Measurements from ENCODE around the gene CASP10. TPM values are rescaled to one million over a fixed set of nuclear protein-coding genes. Genes with fewer than 3 reads are reported as not detected.

CASP10 gene
- total and polyA plus RNA-seq, 9 of the 15 experiments (the other 6 are each of a cell fraction or from before 2014, with no cell fraction given): 7.1 to 20.4 (median 10.8) TPM

- TF ChIP-seq CBFA2T3 (IDR thresholded peaks at IDR 0.05): peak; percentile 43; the same call in 1 of the 2 replicates
- TF ChIP-seq SAP30 (IDR thresholded peaks at IDR 0.05; ENCODE audit: borderline replicate concordance, insufficient read depth, low read depth, low read length, poor library complexity, severe bottlenecking): peak; percentile 48
- TF ChIP-seq ZNF184 (CRISPR knock-in tag; IDR thresholded peaks at IDR 0.05): no peak
- TF ChIP-seq LEF1 (IDR thresholded peaks at IDR 0.05): 0 out of 2 replicates have a peak, but pooled peaks have one; percentile 45
- peak; percentile 38 for TF ChIP-seq ZBTB8A (IDR thresholded peaks at IDR 0.05; ENCODE audit: partially characterized antibody)
- 0 out of 4 replicates have a peak, but pooled peaks of 1 of the 2 experiments have one; percentile 42 for TF ChIP-seq FOXA3 (CRISPR knock-in tag; conservative IDR thresholded peaks at IDR 0.05 in 1 of 2, IDR thresholded peaks at IDR 0.05 in 1 of 2)
- TF ChIP-seq ZNF592 (IDR thresholded peaks at IDR 0.05): no peak
- peak; percentile 94 for TF ChIP-seq ATF7 (IDR thresholded peaks at IDR 0.05)
- no peak for TF ChIP-seq NEUROD1 (IDR thresholded peaks at IDR 0.05; ENCODE audit: borderline replicate concordance, low read depth, low read length, partially characterized antibody)
- TF ChIP-seq ZNF445 (CRISPR knock-in tag; IDR thresholded peaks at IDR 0.05; ENCODE audit: low read depth): no peak
- TF ChIP-seq E2F4 (CRISPR knock-in tag; IDR thresholded peaks at IDR 0.05; ENCODE audit: low read depth): no peak
- TF ChIP-seq TAF9B (IDR thresholded peaks at IDR 0.05; ENCODE audit: partially characterized antibody): peak; percentile 67
- TF ChIP-seq YY1 (IDR thresholded peaks at IDR 0.05; ENCODE audit: borderline replicate concordance in 1 of 3, control insufficient read depth in 1 of 3, extremely low read depth in 1 of 3, insufficient read depth in 3 of 3, insufficient read length in 1 of 3, insufficient replicate concordance in 2 of 3, low read depth in 1 of 3, low read length in 2 of 3): peak in 1 of 3 experiments; percentile 11
- TF ChIP-seq POLR2H (tag; IDR thresholded peaks at IDR 0.05; ENCODE audit: low read depth): peak; percentile 77
- peak; percentile 55 for TF ChIP-seq VEZF1 (CRISPR knock-in tag; IDR thresholded peaks at IDR 0.05)
- TF ChIP-seq, protein P1, sequence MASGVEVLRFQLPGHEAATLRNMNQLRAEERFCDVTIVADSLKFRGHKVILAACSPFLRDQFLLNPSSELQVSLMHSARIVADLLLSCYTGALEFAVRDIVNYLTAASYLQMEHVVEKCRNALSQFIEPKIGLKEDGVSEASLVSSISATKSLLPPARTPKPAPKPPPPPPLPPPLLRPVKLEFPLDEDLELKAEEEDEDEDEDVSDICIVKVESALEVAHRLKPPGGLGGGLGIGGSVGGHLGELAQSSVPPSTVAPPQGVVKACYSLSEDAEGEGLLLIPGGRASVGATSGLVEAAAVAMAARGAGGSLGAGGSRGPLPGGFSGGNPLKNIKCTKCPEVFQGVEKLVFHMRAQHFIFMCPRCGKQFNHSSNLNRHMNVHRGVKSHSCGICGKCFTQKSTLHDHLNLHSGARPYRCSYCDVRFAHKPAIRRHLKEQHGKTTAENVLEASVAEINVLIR (CRISPR knock-in tag; IDR thresholded peaks at IDR 0.05): no peak
- no peak for TF ChIP-seq CBX1 (IDR thresholded peaks at IDR 0.05; ENCODE audit: low read depth)
- TF ChIP-seq NFRKB (IDR thresholded peaks at IDR 0.05; ENCODE audit: low read depth): peak; percentile 72; the same call in 1 of the 2 replicates
- TF ChIP-seq GATAD2A (IDR thresholded peaks at IDR 0.05): no peak
Measured at GRCh38 chr2:201182650-201183364, at the start of gene CASP10 (continued).

Data from K562 (cell line).